OCI-LY7 (cell line): ENCODE results near the gene HIVEP2.

ENCODE experiments used
- CTCF ChIP-seq: fragments of 200-600 bp; sonication (generic); conservative IDR thresholded peaks from 2 replicates; pipeline ENCODE4 v1.5.1; 2014; ENCODE audit warnings: mild to moderate bottlenecking, antibody characterized with exemption, low read length, moderate library complexity, mixed read lengths
- EZH2phosphoT487 ChIP-seq: fragments of 200-600 bp; sonication (generic); IDR thresholded peaks from 2 replicates; pipeline ENCODE4 v1.6.1; 2018; ENCODE audit warnings: low read depth, borderline replicate concordance, mild to moderate bottlenecking, mixed run types, antibody characterized with exemption, low read length, moderate library complexity, mixed read lengths

DNA sequence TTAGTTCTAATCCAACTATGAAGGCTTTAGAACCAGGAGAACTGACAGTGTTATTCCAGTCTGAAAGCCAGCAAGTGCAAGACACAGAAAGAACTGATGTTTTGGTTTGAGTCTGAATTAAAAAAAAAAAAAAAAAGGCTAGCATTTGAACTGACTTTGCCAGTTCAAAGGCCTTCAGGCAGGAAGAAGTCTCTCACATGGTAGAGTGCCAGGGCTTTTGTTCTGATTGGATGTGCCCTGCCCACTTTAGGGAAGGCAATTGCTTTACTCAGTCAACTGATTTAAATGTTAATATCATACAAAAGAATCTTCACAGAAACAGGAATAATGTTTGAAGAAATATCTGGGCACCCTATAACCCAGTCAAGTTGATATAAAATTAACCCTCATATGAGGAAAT is 212.2 kb downstream of the HIVEP2 start:
- TF ChIP-seq CTCF = no peak
- no peak for TF ChIP-seq EZH2phosphoT487
